Measurements from ENCODE around the gene LDLRAP1.

LDLRAP1 gene

GRCh38 chr1:25609921-25610320 lies 66.5 kb downstream of the LDLRAP1 start:
- no peak for DNase-seq

GRCh38 chr1:25610822-25611630 lies 67.6 kb downstream of the LDLRAP1 start:
- DNase-seq, result no peak

GRCh38 chr1:25611843-25612242 lies 68.4 kb downstream of the LDLRAP1 start:
- no peak for DNase-seq

GRCh38 chr1:25612421-25612820 lies 69.0 kb downstream of the LDLRAP1 start:
- no peak for DNase-seq

- no peak for DNase-seq
Observed at GRCh38 chr1:25613091-25613490, 69.7 kb downstream of the LDLRAP1 start.

GRCh38 chr1:25614501-25615171 lies 71.2 kb downstream of the LDLRAP1 start:
- no peak for DNase-seq

GRCh38 chr1:25615172-25615541 lies 71.8 kb downstream of the LDLRAP1 start:
- DNase-seq, result no peak

- DNase-seq, result peak in 1 of 2 experiments; percentile 25
Observed at GRCh38 chr1:25615563-25616094, 72.2 kb downstream of the LDLRAP1 start.

- DNase-seq, result peak; percentile 26 to 55
Observed at GRCh38 chr1:25616095-25616986, 72.9 kb downstream of the LDLRAP1 start, which contains the start of gene MAN1C1. MAN1C1 (plus strand) TSS chr1:25616791; CDS start chr1:25617798, 1,007 bp downstream.

GRCh38 chr1:25616987-25617624 lies 73.7 kb downstream of the LDLRAP1 start:
- DNase-seq, result no peak

- no peak for DNase-seq
Observed at GRCh38 chr1:25617625-25618432, 74.4 kb downstream of the LDLRAP1 start.

- DNase-seq, result no peak
Observed at GRCh38 chr1:25618433-25618808, 75.0 kb downstream of the LDLRAP1 start.

All from cerebellar nuclear complex (tissue), 1 donor.